Epithelial cell of proximal tubule (primary cell): ENCODE measurements around the gene GRB7. TPM values are rescaled to one million over a fixed set of nuclear protein-coding genes. Genes with fewer than 3 reads are reported as not detected.

Source experiments
- DNase-seq: peaks from one replicate; pipeline ENCODE4 v3.0.0-alpha.2; 2011; ENCODE audit warnings: low read depth
- H3K4me3 ChIP-seq: 2 replicates; pipeline ENCODE4 v1.5.1; 2011; ENCODE audit warnings: low read depth, mild to moderate bottlenecking, low read length
- CTCF ChIP-seq: conservative IDR thresholded peaks from 2 replicates; pipeline ENCODE4 v1.5.1; 2012; ENCODE audit warnings: low read depth, mild to moderate bottlenecking, low read length
- total RNA-seq: library from RNA; depleted of rRNA; stranded (reverse); fragments of >200 nt; gene quantifications from 2 replicates; pipeline ENCODE4 v1.2.3, GENCODE V29; 2015

GRB7 gene
- total RNA-seq, 1 donor from 2014 or later: 42.0 TPM

- H3K4me3 ChIP-seq: no peak overlapping the region
- DNase-seq: no peak
- no peak for TF ChIP-seq CTCF
Observed at GRCh38 chr17:39755554-39756379, 18.0 kb downstream of the GRB7 start.

GRCh38 chr17:39756380-39757079 lies 18.8 kb downstream of the GRB7 start:
- no peak for DNase-seq
- no peak overlapping the region for H3K4me3 ChIP-seq
- no peak for TF ChIP-seq CTCF

GRCh38 chr17:39757176-39757662 lies 19.5 kb downstream of the GRB7 start:
- DNase-seq: no peak
- no peak overlapping the region for H3K4me3 ChIP-seq
- no peak for TF ChIP-seq CTCF

- H3K4me3 ChIP-seq: no peak overlapping the region
- DNase-seq: no peak
- TF ChIP-seq CTCF: no peak
Observed at GRCh38 chr17:39757931-39758873, 20.5 kb downstream of the GRB7 start.

- no peak overlapping the region for H3K4me3 ChIP-seq
- TF ChIP-seq CTCF: no peak
Observed at GRCh38 chr17:39759204-39759603, 21.5 kb downstream of the GRB7 start.

GRCh38 chr17:39761861-39762496 lies 24.2 kb downstream of the GRB7 start:
- DNase-seq: no peak
- TF ChIP-seq CTCF: no peak
- H3K4me3 ChIP-seq: no peak overlapping the region

More at GRCh38 chr17:39759204-39759603, 21.5 kb downstream of the GRB7 start:
- DNase-seq: no peak
